ENCODE measurements around the gene PLB1. TPM values are rescaled to one million over a fixed set of nuclear protein-coding genes. Genes with fewer than 3 reads are reported as not detected.

The PLB1 gene
- polyA plus RNA-seq, 3 donors: 20.2 to 35.8 (median 23.9) TPM

- H3K27me3 Mint-ChIP-seq (ENCODE audit: low read depth in 3 of 3): peaks cover 2 to 6% (median 3%) of the 10 kb centered on the region in 3 donors
- intact Hi-C loops (cut with micrococcal nuclease): no loop called here
These were observed 158.2 kb downstream of the PLB1 start for GRCh38 chr2:28653892-28654662.

More at GRCh38 chr2:28653892-28654662, 158.2 kb downstream of the PLB1 start:
- Mint-ChIP-seq H3K4me3 (no peak overlapping the region), H3K4me1 (peaks cover 6% of the 10 kb centered on the region), H3K36me3 (no peaks in the 10 kb centered on the region), H3K9me3 (peaks cover 0 to 2% (median 0%) of the 10 kb centered on the region in 7 donors), H3K27ac (peak overlapping the region in 1 of 7 donors; percentile 37)
- Histone ChIP-seq H3K4me3 (replicated peaks in 1 of 3; ENCODE audit: low read depth in 2 of 3, low read length in 3 of 3) (no peak overlapping the region), H3K27me3 (ENCODE audit: control insufficient read depth in 2 of 2, insufficient read depth in 2 of 2, low read length in 2 of 2) (no peaks in the 10 kb centered on the region), H3K9ac (ENCODE audit: insufficient read depth, low read length, poor library complexity, severe bottlenecking) (no peak overlapping the region), H3K27ac (ENCODE audit: low read depth in 1 of 2, low read length in 2 of 2) (no peak overlapping the region), H3K79me2 (ENCODE audit: insufficient read depth, low read length) (no peaks in the 10 kb centered on the region), H4K20me1 (ENCODE audit: insufficient read depth, low read length) (no peaks in the 10 kb centered on the region), H2AFZ (ENCODE audit: insufficient read depth, low read depth, low read length, poor library complexity, severe bottlenecking) (no peak overlapping the region), H3K9me3 (replicated peaks in 1 of 2; ENCODE audit: control insufficient read depth in 1 of 2, insufficient read depth in 1 of 2, low read length in 2 of 2) (no peaks in the 10 kb centered on the region), H3K4me2 (replicated peaks; ENCODE audit: extremely low read depth, low read length, poor library complexity, severe bottlenecking) (no peak overlapping the region), H3K4me1 (ENCODE audit: control insufficient read depth in 1 of 2, insufficient read depth in 2 of 2, low read length in 2 of 2) (no peaks in the 10 kb centered on the region), H3K36me3 (replicated peaks in 1 of 2; ENCODE audit: control insufficient read depth in 1 of 2, insufficient read depth in 2 of 2, low read length in 2 of 2) (no peaks in the 10 kb centered on the region)
- DNase-seq: no peak
- no peak for TF ChIP-seq CTCF (IDR thresholded peaks at IDR 0.05)
- WGBS (ENCODE audit: insufficient coverage): no CpG with 5 or more reads among the region's 2 CpGs
